GM12872 (cell line): ENCODE measurements around the gene PLCL2.

Source experiments
- TF ChIP-seq, protein P1 (sequence below): IDR thresholded peaks from 3 replicates; pipeline ENCODE4 v1.5.1; 2011; ENCODE audit warnings: low read depth, mild to moderate bottlenecking, low read length, moderate library complexity; ENCODE audit not compliant: insufficient read depth

The PLCL2 gene

DNA sequence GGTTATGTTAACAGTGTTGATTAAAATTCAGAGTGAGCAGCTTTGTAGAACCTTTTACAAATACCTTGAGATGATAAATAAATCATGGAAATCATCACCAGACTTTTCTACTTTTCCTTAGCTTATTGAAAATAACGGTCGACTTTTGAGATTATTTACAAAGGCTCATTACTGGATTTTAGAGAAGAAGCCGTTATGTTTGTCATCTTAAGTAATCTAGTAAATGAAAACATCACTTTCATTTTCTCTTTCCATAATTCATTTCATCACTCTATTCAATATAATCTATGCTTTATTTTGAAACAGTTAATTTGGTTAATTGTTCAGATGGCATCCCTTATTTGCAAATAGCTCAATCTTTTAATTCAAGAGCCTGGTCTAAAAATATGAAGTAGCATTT, 3.6 kb downstream of the PLCL2 start:
- TF ChIP-seq, protein P1, sequence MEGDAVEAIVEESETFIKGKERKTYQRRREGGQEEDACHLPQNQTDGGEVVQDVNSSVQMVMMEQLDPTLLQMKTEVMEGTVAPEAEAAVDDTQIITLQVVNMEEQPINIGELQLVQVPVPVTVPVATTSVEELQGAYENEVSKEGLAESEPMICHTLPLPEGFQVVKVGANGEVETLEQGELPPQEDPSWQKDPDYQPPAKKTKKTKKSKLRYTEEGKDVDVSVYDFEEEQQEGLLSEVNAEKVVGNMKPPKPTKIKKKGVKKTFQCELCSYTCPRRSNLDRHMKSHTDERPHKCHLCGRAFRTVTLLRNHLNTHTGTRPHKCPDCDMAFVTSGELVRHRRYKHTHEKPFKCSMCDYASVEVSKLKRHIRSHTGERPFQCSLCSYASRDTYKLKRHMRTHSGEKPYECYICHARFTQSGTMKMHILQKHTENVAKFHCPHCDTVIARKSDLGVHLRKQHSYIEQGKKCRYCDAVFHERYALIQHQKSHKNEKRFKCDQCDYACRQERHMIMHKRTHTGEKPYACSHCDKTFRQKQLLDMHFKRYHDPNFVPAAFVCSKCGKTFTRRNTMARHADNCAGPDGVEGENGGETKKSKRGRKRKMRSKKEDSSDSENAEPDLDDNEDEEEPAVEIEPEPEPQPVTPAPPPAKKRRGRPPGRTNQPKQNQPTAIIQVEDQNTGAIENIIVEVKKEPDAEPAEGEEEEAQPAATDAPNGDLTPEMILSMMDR: no peak

DNA sequence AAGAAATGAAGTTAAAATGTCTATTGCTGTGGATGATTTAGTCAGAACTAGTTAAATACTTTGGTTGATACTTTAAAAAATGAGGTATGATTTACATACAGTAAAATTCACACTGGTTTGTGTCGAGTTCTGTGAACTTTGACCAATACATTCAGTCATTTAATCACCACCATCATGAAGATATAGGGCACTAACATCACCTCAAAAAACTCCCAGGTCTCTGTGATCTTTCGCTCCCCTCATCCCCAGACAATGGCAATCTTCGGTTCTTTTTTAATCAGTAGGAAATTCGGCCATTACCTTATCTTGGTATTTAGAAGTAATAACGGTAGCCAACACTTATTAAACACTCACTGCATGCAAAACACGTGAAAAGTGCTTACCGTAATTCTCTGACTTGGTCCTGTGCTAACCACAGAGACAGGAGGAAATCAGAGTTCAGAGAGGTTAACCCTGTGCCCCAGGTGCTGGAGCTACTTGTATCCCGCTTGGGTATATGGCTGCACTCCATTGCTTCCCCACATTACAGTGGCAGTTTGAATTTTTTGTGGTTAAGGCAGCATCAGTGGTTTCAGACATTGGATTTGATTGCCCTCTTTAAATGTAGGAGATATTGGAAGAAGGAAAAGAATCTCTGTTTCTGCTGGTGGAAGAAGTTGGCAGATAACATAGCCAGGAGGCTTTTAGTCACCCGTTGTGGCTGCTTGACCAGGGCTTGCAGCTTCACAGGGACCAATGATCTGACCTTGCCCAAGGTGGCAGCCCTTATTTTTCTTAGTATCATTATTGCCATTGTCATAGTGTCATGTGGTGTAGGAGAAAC, 4.2 kb downstream of the PLCL2 start:
- TF ChIP-seq, protein P1: no peak

DNA sequence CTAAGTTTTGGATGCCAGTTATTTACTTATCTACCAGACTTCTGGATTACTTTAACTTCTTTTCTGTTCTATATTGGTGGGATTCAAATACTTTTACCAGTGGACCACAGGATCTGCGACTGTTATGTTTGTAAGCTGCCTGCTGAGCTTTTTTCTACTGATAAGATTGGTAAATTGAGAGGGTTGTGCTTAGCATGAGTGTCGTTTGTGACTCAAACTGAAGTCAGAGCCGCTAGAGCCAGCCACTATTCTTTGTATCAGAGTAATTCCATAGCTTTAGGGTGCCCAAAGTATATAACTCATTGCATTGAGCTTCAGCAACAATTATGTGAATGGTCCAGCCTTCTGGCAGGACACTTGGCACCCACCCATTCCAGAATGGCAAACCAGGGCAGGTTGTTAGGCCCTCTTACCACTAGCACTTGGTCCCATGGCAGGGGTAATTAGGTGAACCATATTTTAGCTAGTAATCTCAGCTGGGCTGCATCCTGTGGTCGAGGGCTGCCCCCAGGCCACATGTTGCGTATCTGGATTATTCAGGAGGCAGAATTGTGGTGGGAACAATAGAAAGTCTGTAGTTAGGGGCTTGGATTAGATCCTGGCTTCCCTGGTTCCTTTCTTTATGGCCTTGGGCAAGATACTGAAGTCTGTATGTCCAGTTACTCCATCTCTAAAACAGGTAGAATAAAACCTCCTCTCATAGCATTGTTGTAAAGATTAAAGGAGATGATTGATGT, 6.0 kb downstream of the PLCL2 start:
- TF ChIP-seq, protein P1: no peak

DNA sequence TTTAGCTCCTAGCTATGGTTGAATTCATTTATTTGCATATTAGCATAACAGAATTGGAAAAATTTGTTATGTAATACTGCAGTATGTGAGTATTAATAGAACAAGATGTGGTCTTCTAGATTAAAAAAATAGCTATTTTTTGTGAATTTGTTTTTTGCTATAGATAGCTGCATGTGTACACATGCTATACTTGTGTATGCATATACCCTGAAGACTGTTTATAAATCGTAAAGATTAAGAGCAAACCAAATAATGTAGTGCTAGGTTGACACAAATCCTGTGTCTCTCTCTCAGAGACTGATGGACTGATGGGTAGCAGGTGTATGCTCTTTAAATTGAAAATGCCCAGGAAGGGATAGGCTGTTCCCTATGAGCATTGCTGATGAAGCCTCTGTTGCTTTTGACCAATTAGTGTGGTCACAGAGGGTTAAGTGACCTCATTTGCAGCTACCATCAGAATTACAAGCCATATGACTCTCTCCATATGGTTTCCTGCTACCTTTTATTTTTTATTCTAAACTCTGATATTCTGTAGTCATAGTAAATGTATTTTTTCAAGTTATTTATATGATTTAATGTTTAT, 9.0 kb downstream of the PLCL2 start:
- TF ChIP-seq, protein P1: no peak

DNA sequence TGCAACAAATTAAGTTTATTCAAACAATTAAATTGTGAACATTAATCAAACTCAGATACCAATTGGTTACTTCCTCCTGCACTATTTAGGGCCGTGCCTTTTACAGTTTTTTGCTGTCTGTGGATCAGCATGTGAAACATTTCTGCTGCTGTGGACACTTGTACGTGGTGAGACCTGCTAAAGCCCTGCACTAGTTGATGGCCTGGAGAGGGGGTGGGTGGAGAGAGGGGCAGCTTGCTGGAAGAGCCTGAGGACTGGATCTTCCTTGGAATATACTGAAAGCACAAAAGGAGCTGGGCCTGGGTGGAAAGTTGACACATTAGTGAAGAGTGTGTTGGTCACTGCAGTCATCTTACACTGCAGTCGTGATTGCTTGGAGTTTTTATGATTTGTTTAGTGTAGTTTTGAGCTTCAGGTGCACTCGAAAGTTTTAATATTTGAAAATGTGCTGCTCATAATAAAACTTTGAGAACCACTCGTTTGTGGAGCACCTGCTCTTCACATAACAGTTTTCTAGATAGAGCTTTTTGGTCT, 11.4 kb downstream of the PLCL2 start:
- TF ChIP-seq, protein P1: no peak

DNA sequence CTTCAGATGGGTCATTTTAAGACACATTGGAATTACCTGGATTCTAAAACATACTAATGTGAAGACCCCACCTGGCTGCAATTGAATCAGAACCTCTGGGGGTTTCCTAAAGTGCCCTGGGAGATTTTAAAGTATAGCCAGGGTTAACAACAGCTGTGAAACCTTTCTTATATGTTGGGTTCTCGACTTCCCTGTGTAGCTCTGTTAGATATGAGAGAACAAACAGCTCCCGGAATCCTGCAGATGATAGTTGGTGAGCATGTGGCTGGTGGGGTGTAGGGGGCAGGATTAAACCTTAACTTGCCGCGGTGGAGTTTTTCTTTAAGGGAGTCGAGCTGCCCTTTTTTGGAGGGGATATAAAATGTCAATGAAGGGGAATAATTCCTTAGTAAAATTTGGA, 12.1 kb downstream of the PLCL2 start:
- TF ChIP-seq, protein P1: no peak
